ENCODE measurements around the gene TCEANC2.

TCEANC2 gene

GRCh38 chr1:54081306-54082270, 28.2 kb downstream of the TCEANC2 start:
- H3K9me3 ChIP-seq (ENCODE audit: control insufficient read depth, insufficient read depth, low read length): no peaks in the 10 kb centered on the region
- no peaks in the 10 kb centered on the region for H3K9me2 ChIP-seq (replicated peaks; ENCODE audit: control insufficient read depth, low read length)
- TF ChIP-seq EZH2phosphoT487 (IDR thresholded peaks at IDR 0.05; ENCODE audit: borderline replicate concordance, low read length): no peak
- TF ChIP-seq, protein P1, sequence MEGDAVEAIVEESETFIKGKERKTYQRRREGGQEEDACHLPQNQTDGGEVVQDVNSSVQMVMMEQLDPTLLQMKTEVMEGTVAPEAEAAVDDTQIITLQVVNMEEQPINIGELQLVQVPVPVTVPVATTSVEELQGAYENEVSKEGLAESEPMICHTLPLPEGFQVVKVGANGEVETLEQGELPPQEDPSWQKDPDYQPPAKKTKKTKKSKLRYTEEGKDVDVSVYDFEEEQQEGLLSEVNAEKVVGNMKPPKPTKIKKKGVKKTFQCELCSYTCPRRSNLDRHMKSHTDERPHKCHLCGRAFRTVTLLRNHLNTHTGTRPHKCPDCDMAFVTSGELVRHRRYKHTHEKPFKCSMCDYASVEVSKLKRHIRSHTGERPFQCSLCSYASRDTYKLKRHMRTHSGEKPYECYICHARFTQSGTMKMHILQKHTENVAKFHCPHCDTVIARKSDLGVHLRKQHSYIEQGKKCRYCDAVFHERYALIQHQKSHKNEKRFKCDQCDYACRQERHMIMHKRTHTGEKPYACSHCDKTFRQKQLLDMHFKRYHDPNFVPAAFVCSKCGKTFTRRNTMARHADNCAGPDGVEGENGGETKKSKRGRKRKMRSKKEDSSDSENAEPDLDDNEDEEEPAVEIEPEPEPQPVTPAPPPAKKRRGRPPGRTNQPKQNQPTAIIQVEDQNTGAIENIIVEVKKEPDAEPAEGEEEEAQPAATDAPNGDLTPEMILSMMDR (IDR thresholded peaks at IDR 0.05; ENCODE audit: low read depth, low read length, poor library complexity, severe bottlenecking): peak; percentile 96
- H3K4me2 ChIP-seq (ENCODE audit: low read length): no peak overlapping the region
- no peaks in the 10 kb centered on the region for H3K4me1 ChIP-seq (ENCODE audit: control insufficient read depth, low read length)
- H4K20me1 ChIP-seq (ENCODE audit: control insufficient read depth, insufficient read depth, low read depth, low read length): no peaks in the 10 kb centered on the region
- no peaks in the 10 kb centered on the region for H3K27me3 ChIP-seq (ENCODE audit: control insufficient read depth, low read length)
- H3K79me2 ChIP-seq (ENCODE audit: control insufficient read depth, low read length): no peaks in the 10 kb centered on the region
- H3K4me3 ChIP-seq (ENCODE audit: low read length): no peak overlapping the region
- H3K27ac ChIP-seq (ENCODE audit: low read depth, low read length): no peak overlapping the region
- no peaks in the 10 kb centered on the region for H3F3A ChIP-seq (ENCODE audit: control insufficient read depth, insufficient read depth)
- H3K36me3 ChIP-seq (ENCODE audit: control insufficient read depth, low read length): no peaks in the 10 kb centered on the region

DNA sequence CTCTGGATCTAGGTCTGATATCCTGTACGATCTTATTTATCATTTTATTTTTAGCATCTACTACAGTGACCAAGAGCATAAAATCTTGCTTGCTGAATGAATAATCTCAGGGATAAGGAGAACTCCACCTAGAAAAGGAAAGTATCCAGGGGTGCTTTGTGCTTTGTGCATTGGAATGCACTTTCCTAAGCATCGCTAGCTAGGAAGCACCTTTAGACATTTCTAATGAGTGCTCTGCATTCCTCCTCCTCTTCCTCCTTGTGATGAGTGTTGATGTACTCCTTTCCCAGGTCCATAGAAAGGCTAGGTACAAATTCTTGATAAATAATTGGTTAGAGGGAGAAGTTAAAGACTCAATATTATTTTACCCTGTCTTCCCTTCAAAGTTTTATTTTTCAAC, 31.4 kb downstream of the TCEANC2 start:
- H3K36me3 ChIP-seq (ENCODE audit: control insufficient read depth, low read length): no peaks in the 10 kb centered on the region
- TF ChIP-seq EZH2phosphoT487 (IDR thresholded peaks at IDR 0.05; ENCODE audit: borderline replicate concordance, low read length): no peak
- TF ChIP-seq, protein P1 (IDR thresholded peaks at IDR 0.05; ENCODE audit: low read depth, low read length, poor library complexity, severe bottlenecking): no peak
- no peaks in the 10 kb centered on the region for H3K9me2 ChIP-seq (replicated peaks; ENCODE audit: control insufficient read depth, low read length)
- H3K9me3 ChIP-seq (ENCODE audit: control insufficient read depth, insufficient read depth, low read length): no peaks in the 10 kb centered on the region
- H3K4me2 ChIP-seq (ENCODE audit: low read length): no peak overlapping the region
- no peaks in the 10 kb centered on the region for H3F3A ChIP-seq (ENCODE audit: control insufficient read depth, insufficient read depth)
- no peak overlapping the region for H3K27ac ChIP-seq (ENCODE audit: low read depth, low read length)
- H4K20me1 ChIP-seq (ENCODE audit: control insufficient read depth, insufficient read depth, low read depth, low read length): no peaks in the 10 kb centered on the region
- no peaks in the 10 kb centered on the region for H3K79me2 ChIP-seq (ENCODE audit: control insufficient read depth, low read length)
- no peak overlapping the region for H3K4me3 ChIP-seq (ENCODE audit: low read length)
- no peaks in the 10 kb centered on the region for H3K27me3 ChIP-seq (ENCODE audit: control insufficient read depth, low read length)
- H3K4me1 ChIP-seq (ENCODE audit: control insufficient read depth, low read length): no peaks in the 10 kb centered on the region

- Histone ChIP-seq H3K9me2 (replicated peaks; ENCODE audit: control insufficient read depth, low read length) (no peaks in the 10 kb centered on the region), H3K4me1 (ENCODE audit: control insufficient read depth, low read length) (no peaks in the 10 kb centered on the region), H3K27me3 (ENCODE audit: control insufficient read depth, low read length) (no peaks in the 10 kb centered on the region), H3K9me3 (ENCODE audit: control insufficient read depth, insufficient read depth, low read length) (no peaks in the 10 kb centered on the region), H4K20me1 (ENCODE audit: control insufficient read depth, insufficient read depth, low read depth, low read length) (no peaks in the 10 kb centered on the region), H3K4me3 (ENCODE audit: low read length) (no peak overlapping the region), H3K79me2 (ENCODE audit: control insufficient read depth, low read length) (no peaks in the 10 kb centered on the region), H3F3A (ENCODE audit: control insufficient read depth, insufficient read depth) (no peaks in the 10 kb centered on the region), H3K36me3 (ENCODE audit: control insufficient read depth, low read length) (no peaks in the 10 kb centered on the region), H3K4me2 (ENCODE audit: low read length) (no peak overlapping the region), H3K27ac (ENCODE audit: low read depth, low read length) (no peak overlapping the region)
- TF ChIP-seq, protein P1 (IDR thresholded peaks at IDR 0.05; ENCODE audit: low read depth, low read length, poor library complexity, severe bottlenecking): no peak
- TF ChIP-seq EZH2phosphoT487 (IDR thresholded peaks at IDR 0.05; ENCODE audit: borderline replicate concordance, low read length): no peak
Observed at GRCh38 chr1:54086754-54087153, 33.3 kb downstream of the TCEANC2 start.

Data from DOHH2 (cell line).